Ovary (tissue), 9 donors: Measurements from ENCODE around the gene C1orf159. TPM values are rescaled to one million over a fixed set of nuclear protein-coding genes. Genes with fewer than 3 reads are reported as not detected.

Source experiments
- DNase-seq, 5 donors: peaks; one replicate each; pipeline ENCODE4 v3.0.0-alpha.2; 2019 to 2020
- H3K27ac ChIP-seq, 2 donors: fragments of 200-600 bp; one replicate each; pipeline versions ENCODE4 v1.5.1 to v1.8.0; 2019 to 2022
- H3K27me3 ChIP-seq: fragments of 200-600 bp; one replicate; pipeline ENCODE4 v1.8.0; 2022
- H3K36me3 ChIP-seq: fragments of 200-600 bp; sonication (generic); one replicate; pipeline ENCODE4 v1.5.1; 2019
- H3K4me1 ChIP-seq: one replicate; pipeline ENCODE4 v1.8.1; 2013; ENCODE audit warnings: mild to moderate bottlenecking, moderate library complexity; ENCODE audit not compliant: insufficient read depth
- H3K4me3 ChIP-seq: fragments of 200-600 bp; sonication (generic); one replicate; pipeline ENCODE4 v1.5.1; 2017
- H3K9me3 ChIP-seq, 2 donors: fragments of 200-600 bp in 1 of 2; sonication (generic) in 1 of 2; one replicate each; pipeline versions ENCODE4 v1.5.1 to v1.8.1; 2013 to 2019; ENCODE audit warnings: mild to moderate bottlenecking in 1 of 2, moderate library complexity in 1 of 2
- EP300 ChIP-seq: sonication (generic); formaldehyde crosslinking; IDR thresholded peaks from one replicate; pipeline ENCODE4 v1.6.1; 2017; ENCODE audit warnings: antibody characterized with exemption
- POLR2A ChIP-seq: fragments of 450-650 bp; IDR thresholded peaks from one replicate; pipeline ENCODE4 v1.6.1; 2017; ENCODE audit warnings: antibody characterized with exemption, mild to moderate bottlenecking, moderate library complexity
- WGBS, 3 donors: extraction: QIAGEN DNeasy Blood & Tissue Kit in 1 of 3; methylation state at CpG; one replicate each; pipeline versions ENCODE4 v1.1.5 to v1.1.7; 2013 to 2017; 5-methylcytosine and 5-hydroxymethylcytosine counted together
- intact Hi-C, 4 donors: fragments of 100-400 bp; cut with DNase I; formaldehyde crosslinking; loops; one replicate each; pipeline versions ENCODE4 v1.11.0 to v1.15.1; 2022 to 2023
- polyA plus RNA-seq, 2 donors: library from polyadenylated mRNA; stranded (reverse); fragments of 200-250 nt in 1 of 2; fragments of 350-450 nt in 1 of 2; fragmentation: Illumina TruSeq in 1 of 2; extraction: RNeasy Lipid Tissue Mini Kit (QIAGEN cat#74804) in 1 of 2; gene quantifications; one replicate each; pipeline ENCODE4 v1.2.3, GENCODE V29; 2013 to 2014
- total RNA-seq, 7 donors: library from RNA; depleted of rRNA in 2 of 7; stranded (reverse); fragments of >200 nt in 2 of 7; fragmentation: NEBNext Ultra II Directional in 3 of 7; extraction: Animal tissue kit (Norgen Biotek cat#: 25700) in 3 of 7; gene quantifications; one replicate each; pipeline versions ENCODE4 v1.1.0 to v1.2.4, GENCODE V29; 2016 to 2023
- TF ChIP-seq, protein P1 (sequence below), 3 donors: fragments of 450-650 bp in 2 of 3; fragments of 200-600 bp in 1 of 3; IDR thresholded peaks; one replicate each; pipeline versions ENCODE4 v1.5.1 to v1.8.0; 2016 to 2022; ENCODE audit warnings: antibody characterized with exemption in 3 of 3, mild to moderate bottlenecking in 1 of 3
- donor health status: DM: no; HTN: no; CAD: no; lungs with moderate emphysema.
- donor health status: DM: no; HTN: no; CAD: no.
- donor health status: Bipolar disorder and iron deficiency.
- donor health status: DM: yes; HTN: yes; CAD: no.
- donor health status: DM: no; HTN: no; CAD: no.
- donor health status: DM: yes; HTN: yes; CAD: no.

Gene C1orf159
- total and polyA plus RNA-seq, 9 donors = 0.28 to 22.1 (median 9.4) TPM

GRCh38 chr1:1054099-1054700 is 61.7 kb downstream of the C1orf159 start:
- Histone ChIP-seq H3K4me3 (no peak overlapping the region), H3K36me3 (no peaks in the 10 kb centered on the region), H3K27ac (no peak overlapping the region), H3K9me3 (no peaks in the 10 kb centered on the region), H3K27me3 (no peaks in the 10 kb centered on the region), H3K4me1 (peaks cover 1% of the 10 kb centered on the region)
- intact Hi-C loops = no loop called here
- DNase-seq = no peak
- TF ChIP-seq, protein P1, sequence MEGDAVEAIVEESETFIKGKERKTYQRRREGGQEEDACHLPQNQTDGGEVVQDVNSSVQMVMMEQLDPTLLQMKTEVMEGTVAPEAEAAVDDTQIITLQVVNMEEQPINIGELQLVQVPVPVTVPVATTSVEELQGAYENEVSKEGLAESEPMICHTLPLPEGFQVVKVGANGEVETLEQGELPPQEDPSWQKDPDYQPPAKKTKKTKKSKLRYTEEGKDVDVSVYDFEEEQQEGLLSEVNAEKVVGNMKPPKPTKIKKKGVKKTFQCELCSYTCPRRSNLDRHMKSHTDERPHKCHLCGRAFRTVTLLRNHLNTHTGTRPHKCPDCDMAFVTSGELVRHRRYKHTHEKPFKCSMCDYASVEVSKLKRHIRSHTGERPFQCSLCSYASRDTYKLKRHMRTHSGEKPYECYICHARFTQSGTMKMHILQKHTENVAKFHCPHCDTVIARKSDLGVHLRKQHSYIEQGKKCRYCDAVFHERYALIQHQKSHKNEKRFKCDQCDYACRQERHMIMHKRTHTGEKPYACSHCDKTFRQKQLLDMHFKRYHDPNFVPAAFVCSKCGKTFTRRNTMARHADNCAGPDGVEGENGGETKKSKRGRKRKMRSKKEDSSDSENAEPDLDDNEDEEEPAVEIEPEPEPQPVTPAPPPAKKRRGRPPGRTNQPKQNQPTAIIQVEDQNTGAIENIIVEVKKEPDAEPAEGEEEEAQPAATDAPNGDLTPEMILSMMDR (IDR thresholded peaks at IDR 0.05) = no peak
- TF ChIP-seq POLR2A = no peak
- TF ChIP-seq EP300 = no peak
- WGBS, 3 donors = 88 to 89% (median 88%) methylated on average over 16 to 18 of the region's 18 CpGs

DNA sequence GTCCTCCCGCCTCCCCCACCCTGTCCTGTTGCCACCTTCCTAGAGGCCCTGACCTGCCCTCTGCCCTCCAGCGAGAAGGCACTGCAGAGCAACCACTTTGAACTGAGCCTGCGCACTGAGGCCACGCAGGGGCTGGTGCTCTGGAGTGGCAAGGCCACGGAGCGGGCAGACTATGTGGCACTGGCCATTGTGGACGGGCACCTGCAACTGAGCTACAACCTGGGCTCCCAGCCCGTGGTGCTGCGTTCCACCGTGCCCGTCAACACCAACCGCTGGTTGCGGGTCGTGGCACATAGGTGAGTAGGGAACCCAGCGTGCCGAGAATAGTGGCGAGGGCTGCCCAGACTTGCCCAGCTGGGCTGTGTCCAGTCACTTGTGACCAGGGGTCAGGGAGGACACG is 62.2 kb downstream of the C1orf159 start:
- 93 to 94% (median 93%) methylated on average over 18 of the region's 18 CpGs for WGBS, 3 donors
- H3K4me3 ChIP-seq = no peak overlapping the region

DNA sequence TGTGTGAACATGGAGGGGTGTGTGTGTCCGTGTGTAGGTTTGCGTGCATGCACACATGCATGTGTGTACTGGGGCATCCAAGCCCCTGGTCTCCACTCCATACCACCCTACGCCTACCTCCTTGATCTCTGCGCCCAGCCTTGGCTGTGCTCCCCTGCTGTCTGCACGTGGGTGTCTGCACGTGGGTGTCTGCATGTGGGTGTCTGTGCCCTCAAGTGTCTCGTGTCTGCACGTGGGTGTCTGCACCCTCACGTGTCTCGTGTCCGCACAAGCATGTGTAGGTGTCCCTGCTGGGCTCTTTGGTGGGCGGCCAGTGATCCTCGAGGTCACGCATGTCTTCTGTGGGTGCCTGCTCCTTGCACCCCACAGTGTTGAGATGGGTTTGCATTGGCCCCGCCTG is 62.9 kb downstream of the C1orf159 start:
- Histone ChIP-seq H3K4me1 (no peaks in the 10 kb centered on the region), H3K9me3 (no peaks in the 10 kb centered on the region), H3K4me3 (no peak overlapping the region), H3K27me3 (no peaks in the 10 kb centered on the region), H3K36me3 (no peaks in the 10 kb centered on the region), H3K27ac (no peak overlapping the region)
- DNase-seq = no peak
- intact Hi-C loops = no loop called here
- 89 to 94% (median 89%) methylated on average over 15 of the region's 15 CpGs for WGBS, 3 donors
- TF ChIP-seq EP300 (no peak), POLR2A (no peak)
- TF ChIP-seq, protein P1 (IDR thresholded peaks at IDR 0.05) = no peak

More for the DNA sequence above, 62.2 kb downstream of the C1orf159 start:
- H3K4me1 ChIP-seq = peaks cover 1% of the 10 kb centered on the region
- no peak for DNase-seq
- TF ChIP-seq EP300 = no peak
- TF ChIP-seq, protein P1 (IDR thresholded peaks at IDR 0.05) = no peak
- no peak for TF ChIP-seq POLR2A
- no peaks in the 10 kb centered on the region for H3K9me3 ChIP-seq
- H3K27ac ChIP-seq = no peak overlapping the region
- no peaks in the 10 kb centered on the region for H3K27me3 ChIP-seq
- no peaks in the 10 kb centered on the region for H3K36me3 ChIP-seq
- intact Hi-C loops = no loop called here

GRCh38 chr1:1052003-1052840 is 63.7 kb downstream of the C1orf159 start:
- H3K27me3 ChIP-seq = no peaks in the 10 kb centered on the region
- no peak overlapping the region for H3K4me3 ChIP-seq
- intact Hi-C loops = no loop called here
- H3K27ac ChIP-seq = no peak overlapping the region
- H3K9me3 ChIP-seq = no peaks in the 10 kb centered on the region
- H3K4me1 ChIP-seq = no peaks in the 10 kb centered on the region
- DNase-seq = no peak
- WGBS, 3 donors = 94 to 95% (median 94%) methylated on average over 29 of the region's 29 CpGs
- H3K36me3 ChIP-seq = no peaks in the 10 kb centered on the region
- TF ChIP-seq POLR2A (no peak), EP300 (no peak)
- TF ChIP-seq, protein P1 (IDR thresholded peaks at IDR 0.05) = no peak
